NCI-H2196 (cell line): ENCODE data around the gene KMT2A.
"Not testable (repeated sequence)": the region's sequence is repeated elsewhere in the genome, so short reads cannot be mapped to it uniquely, and the experiment has no call there.

Source experiments
- DNase-seq: peaks from one replicate; lab custom pipeline; 2025; ENCODE audit not compliant: unreplicated experiment; lab: John Stamatoyannopoulos, UW

The KMT2A gene

GRCh38 chr11:118434553-118435289 lies 1.6 kb upstream of the KMT2A start:
- no peak for DNase-seq

- DNase-seq, result peak; percentile 54
Measured at GRCh38 chr11:118435290-118435892, 901 bp upstream of the KMT2A start.

GRCh38 chr11:118436639-118437207 lies 431 bp downstream of the KMT2A start:
- no peak for DNase-seq

- peak; percentile 42 for DNase-seq
Measured at GRCh38 chr11:118437208-118438125, 1.2 kb downstream of the KMT2A start.

GRCh38 chr11:118438314-118438931 lies 2.1 kb downstream of the KMT2A start:
- DNase-seq, result no peak

- DNase-seq, result no peak
Measured at GRCh38 chr11:118439646-118440045, 3.4 kb downstream of the KMT2A start.

GRCh38 chr11:118441770-118442275 lies 5.5 kb downstream of the KMT2A start:
- DNase-seq, result no peak

GRCh38 chr11:118442301-118442700 lies 6.0 kb downstream of the KMT2A start:
- DNase-seq, result no peak

- DNase-seq, result no peak
Measured at GRCh38 chr11:118442908-118443589, 6.8 kb downstream of the KMT2A start.

GRCh38 chr11:118443590-118444218 lies 7.4 kb downstream of the KMT2A start:
- no peak for DNase-seq

- DNase-seq, result no peak
Measured at GRCh38 chr11:118447423-118447822, 11.1 kb downstream of the KMT2A start.

- DNase-seq, result no peak
Measured at GRCh38 chr11:118448294-118448693, 12.0 kb downstream of the KMT2A start.

GRCh38 chr11:118449316-118449918 lies 13.1 kb downstream of the KMT2A start:
- no peak for DNase-seq

GRCh38 chr11:118450451-118450850 lies 14.2 kb downstream of the KMT2A start:
- DNase-seq, result no peak

- DNase-seq, result no peak
Measured at GRCh38 chr11:118462178-118462577, 25.9 kb downstream of the KMT2A start.

- not testable (repeated sequence) for DNase-seq
Measured at GRCh38 chr11:118468968-118469367, 32.7 kb downstream of the KMT2A start.

- no peak for DNase-seq
Measured at GRCh38 chr11:118471030-118471429, 34.7 kb downstream of the KMT2A start.

GRCh38 chr11:118473537-118473936 lies 37.2 kb downstream of the KMT2A start:
- DNase-seq, result no peak

GRCh38 chr11:118476676-118477075 lies 40.4 kb downstream of the KMT2A start:
- DNase-seq, result no peak
